GM18861 (cell line): ENCODE data around the gene RXYLT1.
"Not testable (repeated sequence)": the region's sequence is repeated elsewhere in the genome, so short reads cannot be mapped to it uniquely, and the experiment has no call there.

Experiments
- ATAC-seq: cut with Tn5 transposase; IDR thresholded peaks from one replicate; pipeline ENCODE4 v1.9.1; 2021; ENCODE audit not compliant: unreplicated experiment

Gene RXYLT1

GRCh38 chr12:63842750-63843149 is 63.0 kb downstream of the RXYLT1 start:
- not testable (repeated sequence) for ATAC-seq

GRCh38 chr12:63843254-63843720 is 63.6 kb downstream of the RXYLT1 start:
- no peak for ATAC-seq

- peak; percentile 96 for ATAC-seq
Measured at GRCh38 chr12:63843721-63844390, 64.1 kb downstream of the RXYLT1 start.

GRCh38 chr12:63844391-63845341 is 65.0 kb downstream of the RXYLT1 start, which contains the start of gene SRGAP1:
TSS of gene SRGAP1 (plus strand) at chr12:63844700. CDS start at chr12:63844817, 117 bp downstream.
- ATAC-seq = peak; percentile 16

GRCh38 chr12:63845726-63846125 is 66.0 kb downstream of the RXYLT1 start:
- no peak for ATAC-seq

- no peak for ATAC-seq
Measured at GRCh38 chr12:63846238-63846967, 66.7 kb downstream of the RXYLT1 start.

GRCh38 chr12:63848450-63848849 is 68.7 kb downstream of the RXYLT1 start:
- no peak for ATAC-seq

GRCh38 chr12:63849106-63849620 is 69.5 kb downstream of the RXYLT1 start:
- ATAC-seq = no peak

- no peak for ATAC-seq
Measured at GRCh38 chr12:63849641-63850040, 69.9 kb downstream of the RXYLT1 start.

GRCh38 chr12:63853978-63854377 is 74.3 kb downstream of the RXYLT1 start:
- ATAC-seq = no peak

GRCh38 chr12:63855299-63855698 is 75.6 kb downstream of the RXYLT1 start:
- no peak for ATAC-seq

GRCh38 chr12:63857771-63858670 is 78.3 kb downstream of the RXYLT1 start:
- ATAC-seq = no peak
